GM10266 (cell line): Measurements from ENCODE around the gene PALD1.
"Not testable (repeated sequence)": the region's sequence is repeated elsewhere in the genome, so short reads cannot be mapped to it uniquely, and the experiment has no call there.

Source experiments
- DNase-seq: peaks from one replicate; pipeline ENCODE4 v3.0.0; 2012; ENCODE audit errors: extremely low spot score
- TF ChIP-seq, protein P1 (sequence below): IDR thresholded peaks from 2 replicates; pipeline ENCODE4 v1.5.1; 2012; ENCODE audit warnings: mild to moderate bottlenecking, low read depth; ENCODE audit not compliant: control insufficient read depth, insufficient read depth; ENCODE audit errors: missing control alignments

Gene PALD1

DNA sequence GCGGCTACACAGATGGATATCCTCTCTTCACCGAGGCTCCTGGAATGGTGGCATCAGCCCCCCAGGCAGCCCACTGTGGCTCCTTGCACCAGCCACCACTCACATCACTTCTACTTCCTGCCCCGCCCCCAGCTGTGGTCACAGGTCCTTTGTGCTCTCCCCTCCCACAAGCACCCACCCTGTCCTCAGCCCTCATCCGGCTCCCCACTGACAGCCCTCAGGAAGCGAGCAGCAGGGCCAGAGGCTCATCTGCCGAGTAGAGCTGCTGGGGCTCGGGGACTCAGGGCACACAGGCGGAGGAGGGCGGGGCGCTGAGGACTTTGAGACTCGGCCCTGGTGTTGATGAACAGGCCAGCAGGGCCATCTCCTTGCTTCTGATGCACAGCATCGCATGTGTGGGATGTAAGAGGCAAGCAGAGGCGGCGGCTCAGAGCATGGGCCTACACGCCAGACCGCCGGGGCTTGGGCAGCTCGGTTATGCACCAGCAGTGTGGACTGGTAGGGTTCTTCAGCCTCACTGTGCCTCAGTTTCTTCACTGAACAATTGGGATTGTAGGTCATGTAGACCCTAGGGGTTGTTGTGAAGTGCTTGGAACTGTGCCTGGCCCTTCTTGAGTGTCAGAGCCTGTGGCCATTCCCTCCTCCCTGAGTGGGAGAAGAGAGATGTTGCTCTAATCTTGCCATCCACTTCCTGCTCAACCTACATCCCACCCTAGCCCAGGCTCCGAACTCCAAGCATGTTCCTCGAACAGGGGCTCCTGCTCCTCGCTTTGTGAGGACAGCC, 124.3 kb downstream of the PALD1 start, which contains the start of gene PRF1:
PRF1 (minus strand) TSS at position 77 of the 784 bp plus-strand sequence. CDS start 1,839 bp downstream, outside the sequence.
- no peak for DNase-seq
- TF ChIP-seq, protein P1, sequence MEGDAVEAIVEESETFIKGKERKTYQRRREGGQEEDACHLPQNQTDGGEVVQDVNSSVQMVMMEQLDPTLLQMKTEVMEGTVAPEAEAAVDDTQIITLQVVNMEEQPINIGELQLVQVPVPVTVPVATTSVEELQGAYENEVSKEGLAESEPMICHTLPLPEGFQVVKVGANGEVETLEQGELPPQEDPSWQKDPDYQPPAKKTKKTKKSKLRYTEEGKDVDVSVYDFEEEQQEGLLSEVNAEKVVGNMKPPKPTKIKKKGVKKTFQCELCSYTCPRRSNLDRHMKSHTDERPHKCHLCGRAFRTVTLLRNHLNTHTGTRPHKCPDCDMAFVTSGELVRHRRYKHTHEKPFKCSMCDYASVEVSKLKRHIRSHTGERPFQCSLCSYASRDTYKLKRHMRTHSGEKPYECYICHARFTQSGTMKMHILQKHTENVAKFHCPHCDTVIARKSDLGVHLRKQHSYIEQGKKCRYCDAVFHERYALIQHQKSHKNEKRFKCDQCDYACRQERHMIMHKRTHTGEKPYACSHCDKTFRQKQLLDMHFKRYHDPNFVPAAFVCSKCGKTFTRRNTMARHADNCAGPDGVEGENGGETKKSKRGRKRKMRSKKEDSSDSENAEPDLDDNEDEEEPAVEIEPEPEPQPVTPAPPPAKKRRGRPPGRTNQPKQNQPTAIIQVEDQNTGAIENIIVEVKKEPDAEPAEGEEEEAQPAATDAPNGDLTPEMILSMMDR, result no peak

DNA sequence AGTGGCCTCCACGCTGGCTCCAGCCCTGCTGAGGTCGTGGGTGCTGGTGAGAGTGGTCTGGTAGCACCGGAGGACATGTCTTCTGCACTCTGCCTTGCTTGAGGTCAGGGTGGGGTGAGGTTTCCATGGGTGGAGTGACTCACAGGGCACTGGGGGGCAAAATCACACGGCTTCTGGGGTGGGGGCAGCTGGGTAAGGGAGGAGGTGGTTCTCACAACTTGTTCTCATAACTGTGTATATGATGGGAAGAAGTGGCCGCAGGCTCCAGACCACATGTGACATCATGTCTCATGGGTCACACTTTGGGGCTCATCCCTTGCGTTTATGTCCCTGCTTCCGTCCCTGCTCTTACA, 124.9 kb downstream of the PALD1 start:
- no peak for DNase-seq
- TF ChIP-seq, protein P1, result no peak

DNA sequence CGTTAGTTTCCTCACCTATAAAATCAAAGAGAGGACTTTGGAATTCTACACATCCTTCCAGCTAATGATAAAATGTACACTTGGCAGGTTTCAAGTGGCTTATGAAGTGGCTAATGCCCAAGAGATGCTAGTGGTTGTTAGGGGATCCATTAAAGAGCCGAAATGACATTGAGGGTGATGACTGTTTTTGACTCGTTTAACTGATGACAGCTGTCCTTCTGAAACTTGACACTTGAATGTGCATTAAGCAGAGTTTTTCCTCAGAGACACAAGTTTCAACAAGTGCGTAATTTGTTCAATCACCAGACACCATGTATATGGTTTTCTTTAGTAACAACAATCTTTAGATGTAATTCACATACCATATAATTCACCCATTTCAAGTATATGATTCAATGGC, 125.5 kb downstream of the PALD1 start:
- DNase-seq, result no peak
- TF ChIP-seq, protein P1, result no peak

DNA sequence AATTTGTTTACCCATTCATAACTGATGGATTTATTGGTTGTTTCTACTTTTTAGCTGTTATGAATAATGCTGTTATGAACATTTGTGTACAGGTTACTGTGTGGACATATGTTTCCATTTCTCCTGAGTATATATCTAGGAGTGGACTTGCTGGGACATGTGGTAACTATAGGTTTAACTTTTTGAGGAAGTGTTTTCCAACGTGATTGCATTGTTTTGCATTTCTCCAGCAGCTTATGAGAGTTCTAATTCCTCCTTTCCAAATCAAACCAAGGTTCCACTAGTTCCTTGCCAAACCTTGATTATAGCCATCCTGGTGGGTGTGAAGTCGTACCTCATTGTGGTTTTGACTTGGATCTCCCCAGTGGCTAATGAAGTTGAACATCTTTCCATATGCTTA, 126.6 kb downstream of the PALD1 start:
- TF ChIP-seq, protein P1, result no peak

DNA sequence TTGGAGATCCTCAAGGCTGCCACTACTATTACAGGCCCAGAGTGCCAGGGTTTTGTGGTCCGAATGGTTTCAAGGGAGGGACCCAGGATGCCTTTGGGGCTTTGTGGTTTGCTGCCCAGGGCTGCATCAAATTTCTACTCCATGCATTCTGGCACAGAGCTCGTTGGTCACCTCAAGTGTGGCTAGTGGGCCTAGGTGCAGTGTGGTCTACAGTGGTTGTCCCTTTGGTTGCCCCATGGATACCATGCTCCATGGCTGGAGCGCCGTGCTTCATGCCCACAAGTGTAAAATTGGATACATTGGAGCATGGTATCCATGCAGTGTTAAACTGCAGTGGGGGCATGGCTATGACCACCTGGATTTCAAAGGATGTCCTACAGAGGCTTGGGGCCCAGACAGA, 129.4 kb downstream of the PALD1 start:
- DNase-seq, result no peak
- TF ChIP-seq, protein P1, result no peak

More for the DNA sequence above, 126.6 kb downstream of the PALD1 start:
- no peak for DNase-seq

DNA sequence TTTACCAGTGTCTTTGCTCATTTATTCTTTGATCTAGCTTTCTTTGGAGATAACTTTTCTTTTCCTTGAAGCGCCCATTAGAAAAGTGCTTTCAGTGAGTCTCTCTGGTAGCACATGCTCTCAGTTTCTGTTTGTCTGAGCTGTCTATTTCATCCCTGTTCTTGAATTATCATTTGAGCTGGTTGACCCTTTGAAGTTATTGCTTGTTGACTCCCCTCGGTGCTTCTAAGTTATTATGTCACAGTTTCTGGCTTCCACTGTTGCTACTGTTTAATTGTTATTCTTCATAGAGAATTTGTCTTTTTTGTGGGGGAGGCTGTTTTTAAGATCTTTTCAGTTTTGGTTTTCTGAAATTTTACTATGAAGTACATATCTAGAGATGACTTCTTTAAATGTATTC, 135.4 kb downstream of the PALD1 start:
- TF ChIP-seq, protein P1, result no peak
- DNase-seq, result no peak

DNA sequence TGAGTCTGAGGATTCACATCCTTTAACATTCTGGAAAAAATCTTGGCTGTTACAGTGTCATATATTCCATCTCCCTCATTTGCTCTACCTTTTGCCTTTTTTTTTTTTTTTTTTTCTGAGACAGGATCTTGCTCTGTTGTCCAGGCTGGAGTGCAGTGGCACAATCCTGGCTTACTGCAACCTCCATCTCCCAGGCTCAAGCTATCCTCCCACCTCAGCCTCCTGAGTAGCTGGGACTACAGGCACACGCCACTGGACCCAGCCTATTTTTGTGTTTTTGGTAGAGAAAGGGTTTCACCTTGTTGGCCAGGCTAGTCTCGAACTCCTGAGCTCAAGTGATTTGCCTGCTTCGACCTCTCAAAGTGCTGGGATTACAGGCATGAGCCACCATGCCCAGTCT, 135.8 kb downstream of the PALD1 start:
- DNase-seq, result not testable (repeated sequence)
